ENCODE data around the gene KCNAB2.

KCNAB2 gene

DNA sequence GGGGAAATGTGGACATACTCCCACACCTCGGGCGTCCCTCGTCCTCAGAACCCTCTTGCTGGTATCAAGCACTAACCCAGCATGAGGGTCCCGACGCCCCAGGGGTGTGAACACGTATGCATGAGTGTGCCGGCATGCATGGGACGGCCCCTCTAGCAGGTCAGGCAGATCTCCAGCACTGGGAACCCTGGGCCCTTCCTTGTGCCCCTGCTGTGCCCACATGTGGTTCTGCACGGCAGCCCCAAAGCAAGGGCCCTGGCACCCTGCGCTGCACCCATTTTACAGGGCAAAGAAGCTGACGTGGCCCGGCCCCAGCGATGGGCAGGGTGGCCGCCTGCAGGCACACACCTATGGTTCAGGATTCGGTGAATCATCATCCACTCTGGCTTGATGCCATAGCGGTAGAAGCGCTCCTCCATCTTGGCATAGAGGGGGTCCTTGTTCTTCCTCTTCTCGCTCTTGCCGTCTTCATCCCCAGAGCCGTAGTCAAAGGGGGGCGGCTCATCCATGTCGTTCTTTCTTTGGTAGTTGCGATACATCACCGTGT lies 100.2 kb downstream of the KCNAB2 start:
- no peak for TF ChIP-seq CTCF (IDR thresholded peaks at IDR 0.05; ENCODE audit: insufficient read depth, low read length, poor library complexity, severe bottlenecking)
- H3K36me3 ChIP-seq (ENCODE audit: control insufficient read depth, insufficient read depth, low read length): no peaks in the 10 kb centered on the region
- no peak for DNase-seq (ENCODE audit: extremely low read depth, insufficient read length)
- H3K27me3 ChIP-seq (replicated peaks; ENCODE audit: control insufficient read depth, insufficient read depth, low read length): no peaks in the 10 kb centered on the region; the same call in 1 of the 2 replicates
- H3K4me3 ChIP-seq (replicated peaks; ENCODE audit: low read depth, low read length): no peak overlapping the region

DNA sequence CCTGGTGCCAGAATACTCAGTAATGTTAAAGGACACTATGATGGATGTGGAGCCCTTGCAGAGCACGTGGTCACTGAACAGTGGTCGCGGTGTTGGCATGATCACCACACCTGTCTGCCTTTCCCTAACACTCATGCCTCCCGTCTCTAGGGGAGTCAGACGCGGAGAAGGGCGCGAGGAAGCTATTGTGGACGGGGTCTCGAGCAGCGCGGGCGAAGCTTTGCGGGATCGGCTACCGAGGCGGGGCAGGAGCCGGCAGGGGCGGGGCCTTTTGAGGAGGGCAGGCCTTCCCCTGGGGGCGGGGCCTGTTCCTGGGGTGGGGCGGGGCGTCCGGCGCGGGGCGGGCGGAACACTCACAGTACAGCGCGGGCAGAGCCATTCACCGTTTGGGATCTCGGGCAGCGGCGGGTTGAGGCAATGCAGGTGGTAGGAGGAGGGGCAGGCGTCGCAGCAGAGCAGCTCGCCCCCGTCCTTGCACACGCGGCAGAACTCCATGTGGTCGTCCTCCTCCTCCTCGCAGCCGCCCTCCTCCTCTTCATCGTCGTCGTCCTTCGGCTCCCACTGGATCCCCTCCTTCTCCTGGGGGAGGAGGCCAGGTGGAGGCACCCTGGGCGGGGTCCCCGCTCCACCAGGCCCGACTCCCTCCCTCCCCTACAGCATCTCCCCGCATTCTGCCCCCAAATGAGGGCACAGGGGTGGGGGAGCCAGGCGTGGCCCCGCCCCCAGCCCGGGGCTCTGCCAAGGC lies 103.0 kb downstream of the KCNAB2 start:
- H3K4me3 ChIP-seq (replicated peaks; ENCODE audit: low read depth, low read length): no peak overlapping the region
- no peaks in the 10 kb centered on the region for H3K27me3 ChIP-seq (replicated peaks; ENCODE audit: control insufficient read depth, insufficient read depth, low read length)
- TF ChIP-seq CTCF (IDR thresholded peaks at IDR 0.05; ENCODE audit: insufficient read depth, low read length, poor library complexity, severe bottlenecking): no peak
- no peaks in the 10 kb centered on the region for H3K36me3 ChIP-seq (ENCODE audit: control insufficient read depth, insufficient read depth, low read length)
- DNase-seq (ENCODE audit: extremely low read depth, insufficient read length): peak; percentile 56

- Histone ChIP-seq H3K27me3 (replicated peaks; ENCODE audit: control insufficient read depth, insufficient read depth, low read length) (no peaks in the 10 kb centered on the region), H3K36me3 (ENCODE audit: control insufficient read depth, insufficient read depth, low read length) (no peaks in the 10 kb centered on the region), H3K4me3 (replicated peaks; ENCODE audit: low read depth, low read length) (no peak overlapping the region)
- no peak for TF ChIP-seq CTCF (IDR thresholded peaks at IDR 0.05; ENCODE audit: insufficient read depth, low read length, poor library complexity, severe bottlenecking)
- no peak for DNase-seq (ENCODE audit: extremely low read depth, insufficient read length)
Measured at GRCh38 chr1:6149597-6149996, 103.9 kb downstream of the KCNAB2 start.

DNA sequence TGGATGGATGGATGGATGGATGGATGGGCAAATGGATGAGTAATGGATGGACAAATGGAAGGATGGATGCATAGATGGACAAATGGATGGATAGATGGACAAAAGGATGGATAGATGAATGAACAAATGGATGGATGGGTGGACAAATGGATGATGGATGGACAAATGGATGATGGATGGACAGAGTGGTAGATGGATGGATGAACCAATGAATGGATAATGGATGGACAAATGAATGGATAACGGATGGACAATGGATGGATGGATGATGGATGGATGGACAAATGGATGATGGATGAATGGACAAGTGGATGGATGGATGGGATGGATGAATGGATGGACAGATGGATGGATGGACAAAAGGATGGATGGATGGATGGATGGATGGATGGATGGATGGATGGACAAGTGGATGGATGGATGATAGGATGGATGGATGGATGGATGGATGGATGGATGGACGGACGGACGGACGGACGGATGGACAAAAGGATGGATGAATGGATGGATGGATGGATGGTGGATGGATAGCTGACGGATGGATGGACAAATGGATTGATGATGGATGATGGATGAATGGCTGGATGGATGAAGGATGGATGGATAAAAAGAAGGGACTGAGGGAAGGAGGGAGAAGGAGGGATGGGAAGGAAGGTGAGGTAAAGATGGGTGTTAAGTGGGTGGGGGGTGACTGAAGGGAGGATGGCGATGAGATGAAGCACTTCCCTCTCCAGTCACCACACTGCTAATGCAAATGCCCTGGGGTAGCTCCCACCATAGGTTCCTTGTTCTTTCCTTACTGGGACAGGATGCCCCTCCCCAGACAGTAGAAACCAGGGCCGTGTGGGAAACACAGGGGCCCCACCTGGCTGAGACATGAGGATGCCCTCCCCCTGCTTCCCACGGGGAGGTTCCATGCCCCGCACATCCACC lies 104.6 kb downstream of the KCNAB2 start:
- no peaks in the 10 kb centered on the region for H3K27me3 ChIP-seq (replicated peaks; ENCODE audit: control insufficient read depth, insufficient read depth, low read length)
- no peak overlapping the region for H3K4me3 ChIP-seq (replicated peaks; ENCODE audit: low read depth, low read length)
- H3K36me3 ChIP-seq (ENCODE audit: control insufficient read depth, insufficient read depth, low read length): no peaks in the 10 kb centered on the region
- no peak for TF ChIP-seq CTCF (IDR thresholded peaks at IDR 0.05; ENCODE audit: insufficient read depth, low read length, poor library complexity, severe bottlenecking)
- no peak for DNase-seq (ENCODE audit: extremely low read depth, insufficient read length)
